Measurements from ENCODE around the gene BTN2A1. TPM values are rescaled to one million over a fixed set of nuclear protein-coding genes. Genes with fewer than 3 reads are reported as not detected.

BTN2A1 gene
- total RNA-seq, 2 donors from 2014 or later, result 11.5 to 24.1 TPM

- 88% methylated on average over 4 of the region's 4 CpGs for WGBS
- no peak overlapping the region for H3K27ac ChIP-seq
- intact Hi-C loops (cut with DNase I), result no loop called here
- no peaks in the 10 kb centered on the region for H3K27me3 ChIP-seq (replicated peaks; ENCODE audit: insufficient read depth)
- no peaks in the 10 kb centered on the region for H3K4me1 ChIP-seq (replicated peaks)
- no peak for DNase-seq (ENCODE audit: low spot score)
- H3K36me3 ChIP-seq, result no peaks in the 10 kb centered on the region
- no peaks in the 10 kb centered on the region for H3K9me3 ChIP-seq
- no peak for TF ChIP-seq POLR2AphosphoS5 (IDR thresholded peaks at IDR 0.05)
- no peak for TF ChIP-seq POLR2A (IDR thresholded peaks at IDR 0.05)
- TF ChIP-seq CTCF (IDR thresholded peaks at IDR 0.05), result no peak
- H3K4me3 ChIP-seq, result no peak overlapping the region
Observed at GRCh38 chr6:26497610-26498009, 39.9 kb downstream of the BTN2A1 start.

- H3K4me3 ChIP-seq, result no peak within 1 kb of the TSS
- DNase-seq (ENCODE audit: low spot score), result no peak
Observed at GRCh38 chr6:26500102-26500501, 42.3 kb downstream of the BTN2A1 start, which contains the start of gene BTN1A1. BTN1A1 (plus strand) TSS chr6:26500303; CDS start chr6:26501287, 984 bp downstream.

GRCh38 chr6:26501482-26501986, 43.8 kb downstream of the BTN2A1 start:
- 6% methylated on average over 49 of the region's 49 CpGs for WGBS
- no peak for TF ChIP-seq CTCF (IDR thresholded peaks at IDR 0.05)
- TF ChIP-seq POLR2AphosphoS5 (IDR thresholded peaks at IDR 0.05), result no peak
- no peak for TF ChIP-seq POLR2A (IDR thresholded peaks at IDR 0.05)
- H3K4me3 ChIP-seq, result peak overlapping the region in 1 of 2 donors; percentile 10
- no peaks in the 10 kb centered on the region for H3K9me3 ChIP-seq
- H3K27me3 ChIP-seq (replicated peaks; ENCODE audit: insufficient read depth), result no peaks in the 10 kb centered on the region
- H3K36me3 ChIP-seq, result no peaks in the 10 kb centered on the region
- no peak overlapping the region for H3K27ac ChIP-seq
- DNase-seq (ENCODE audit: low spot score), result no peak
- intact Hi-C loops (cut with DNase I), result no loop called here
- no peaks in the 10 kb centered on the region for H3K4me1 ChIP-seq (replicated peaks)

More at GRCh38 chr6:26500102-26500501, 42.3 kb downstream of the BTN2A1 start, which contains the start of gene BTN1A1:
- H3K27ac ChIP-seq, result no peak within 1 kb of the TSS
- WGBS, result 79% methylated on average over 2 of the region's 2 CpGs
- intact Hi-C loops (cut with DNase I), result no loop called here
- H3K27me3 ChIP-seq (replicated peaks; ENCODE audit: insufficient read depth), result no peaks in the 10 kb centered on the region
- H3K9me3 ChIP-seq, result no peaks in the 10 kb centered on the region
- TF ChIP-seq POLR2A (IDR thresholded peaks at IDR 0.05), result no peak
- no peak for TF ChIP-seq POLR2AphosphoS5 (IDR thresholded peaks at IDR 0.05)
- TF ChIP-seq CTCF (IDR thresholded peaks at IDR 0.05), result no peak
- H3K4me1 ChIP-seq (replicated peaks), result no peaks in the 10 kb centered on the region
- H3K36me3 ChIP-seq, result no peaks in the 10 kb centered on the region

GRCh38 chr6:26502165-26502564, 44.4 kb downstream of the BTN2A1 start:
- TF ChIP-seq POLR2A (IDR thresholded peaks at IDR 0.05), result no peak
- TF ChIP-seq CTCF (IDR thresholded peaks at IDR 0.05), result no peak
- no peak for TF ChIP-seq POLR2AphosphoS5 (IDR thresholded peaks at IDR 0.05)
- no peak for DNase-seq (ENCODE audit: low spot score)
- no peaks in the 10 kb centered on the region for H3K4me1 ChIP-seq (replicated peaks)
- H3K27me3 ChIP-seq (replicated peaks; ENCODE audit: insufficient read depth), result no peaks in the 10 kb centered on the region
- no peaks in the 10 kb centered on the region for H3K36me3 ChIP-seq
- peak overlapping the region in 1 of 2 donors; percentile 10 for H3K4me3 ChIP-seq
- no peaks in the 10 kb centered on the region for H3K9me3 ChIP-seq
- no peak overlapping the region for H3K27ac ChIP-seq
- intact Hi-C loops (cut with DNase I), result no loop called here

GRCh38 chr6:26502626-26503025, 44.9 kb downstream of the BTN2A1 start:
- Histone ChIP-seq H3K4me1 (replicated peaks) (no peaks in the 10 kb centered on the region), H3K36me3 (no peaks in the 10 kb centered on the region), H3K9me3 (no peaks in the 10 kb centered on the region), H3K27me3 (replicated peaks; ENCODE audit: insufficient read depth) (no peaks in the 10 kb centered on the region), H3K4me3 (no peak overlapping the region), H3K27ac (no peak overlapping the region)
- 97% methylated on average over 3 of the region's 3 CpGs for WGBS
- TF ChIP-seq POLR2A (IDR thresholded peaks at IDR 0.05) (no peak), CTCF (IDR thresholded peaks at IDR 0.05) (no peak), POLR2AphosphoS5 (IDR thresholded peaks at IDR 0.05) (no peak)
- no peak for DNase-seq (ENCODE audit: low spot score)
- intact Hi-C loops (cut with DNase I), result no loop called here
